Keratinocyte (primary cell): ENCODE measurements around the gene PPP1R7. TPM values are rescaled to one million over a fixed set of nuclear protein-coding genes. Genes with fewer than 3 reads are reported as not detected.

Experiments
- DNase-seq: peaks from one replicate; pipeline ENCODE4 v3.0.0-alpha.2; 2011; ENCODE audit warnings: low read depth, missing footprints, low spot score
- FAIRE-seq: peaks from 2 replicates; lab custom pipeline; 2011; peaks lifted over from hg19 to GRCh38; lab: Jason Lieb, UNC
- H2AFZ ChIP-seq: 2 replicates; pipeline ENCODE4 v1.6.0; 2012; ENCODE audit warnings: low read length, control low read depth, inconsistent platforms; ENCODE audit not compliant: control insufficient read depth
- H3K27ac ChIP-seq: 2 replicates; pipeline ENCODE4 v1.5.1; 2011; ENCODE audit warnings: low read length; ENCODE audit not compliant: control insufficient read depth, insufficient read depth
- H3K27me3 ChIP-seq: 3 replicates; pipeline ENCODE4 v1.6.0; 2011; ENCODE audit warnings: low read length; ENCODE audit not compliant: control insufficient read depth, insufficient read depth; ENCODE audit errors: extremely low read depth
- H3K36me3 ChIP-seq, 2 experiments: 2 replicates in 1 of 2; 3 replicates in 1 of 2; pipeline ENCODE4 v1.5.1; 2011; ENCODE audit warnings: low read length in 2 of 2, mild to moderate bottlenecking in 1 of 2; ENCODE audit not compliant: control insufficient read depth in 2 of 2, insufficient read depth in 2 of 2; ENCODE audit errors: extremely low read depth in 1 of 2
- H3K4me1 ChIP-seq: 3 replicates; pipeline ENCODE4 v1.5.1; 2011; ENCODE audit warnings: low read length; ENCODE audit not compliant: control insufficient read depth, insufficient read depth; ENCODE audit errors: extremely low read depth
- H3K4me2 ChIP-seq: 3 replicates; pipeline ENCODE4 v1.6.0; 2011; ENCODE audit warnings: low read depth, low read length; ENCODE audit not compliant: control insufficient read depth, insufficient read depth; ENCODE audit errors: extremely low read depth
- H3K4me3 ChIP-seq, 3 experiments: fragments of 200-600 bp in 1 of 3; sonication (generic) in 1 of 3; 2 replicates in 2 of 3; 3 replicates in 1 of 3; pipeline ENCODE4 v1.5.1; 2011 to 2016; ENCODE audit warnings: low read length in 3 of 3, mild to moderate bottlenecking in 3 of 3, control low read depth in 2 of 3, inconsistent platforms in 1 of 3, low read depth in 1 of 3, mixed read lengths in 1 of 3, mixed run types in 1 of 3, moderate library complexity in 1 of 3; ENCODE audit not compliant: control insufficient read depth in 2 of 3, insufficient read depth in 2 of 3; ENCODE audit errors: extremely low read depth in 1 of 3
- H3K79me2 ChIP-seq: 2 replicates; pipeline ENCODE4 v1.6.0; 2012; ENCODE audit warnings: low read length; ENCODE audit not compliant: control insufficient read depth, insufficient read depth
- H3K9ac ChIP-seq: 3 replicates; pipeline ENCODE4 v1.6.0; 2011; ENCODE audit warnings: low read length; ENCODE audit not compliant: control insufficient read depth, insufficient read depth; ENCODE audit errors: extremely low read depth
- H3K9me1 ChIP-seq: 3 replicates; pipeline ENCODE4 v1.6.0; 2011; ENCODE audit warnings: low read length; ENCODE audit not compliant: control insufficient read depth, insufficient read depth; ENCODE audit errors: extremely low read depth
- H3K9me3 ChIP-seq: 2 replicates; pipeline ENCODE4 v1.5.1; 2012; ENCODE audit warnings: low read depth, low read length; ENCODE audit not compliant: control insufficient read depth
- H4K20me1 ChIP-seq: 3 replicates; pipeline ENCODE4 v1.6.0; 2011; ENCODE audit warnings: low read length; ENCODE audit not compliant: control insufficient read depth, insufficient read depth; ENCODE audit errors: extremely low read depth
- CTCF ChIP-seq, 3 experiments: IDR thresholded peaks in 1 of 3; conservative IDR thresholded peaks in 1 of 3; optimal IDR thresholded peaks in 1 of 3; 2 replicates in 2 of 3; 3 replicates in 1 of 3; pipeline versions ENCODE3 to v1.5.1; 2011; ENCODE audit warnings: low read length in 3 of 3, mild to moderate bottlenecking in 3 of 3, moderate library complexity in 2 of 3, control low read depth in 1 of 3, inconsistent platforms in 1 of 3; ENCODE audit not compliant: insufficient read depth in 2 of 3; ENCODE audit errors: extremely low read depth in 1 of 3
- EZH2 ChIP-seq: IDR thresholded peaks from one replicate; pipeline ENCODE4 v1.6.1; 2012; ENCODE audit warnings: inconsistent platforms, mild to moderate bottlenecking, low read length, moderate library complexity
- dilution Hi-C: fragments of 300-500 bp; cut with MboI; formaldehyde crosslinking; loops from one replicate; pipeline ENCODE4 v1.7.0; 2020; ENCODE audit warnings: low sequenced_read_pairs; ENCODE audit not compliant: extremely low pct_ligation_motif_present
- polyA plus RNA-seq, 5 experiments: library from polyadenylated mRNA; depleted of rRNA in 3 of 5; stranded (reverse) in 3 of 5; stranded (forward) in 1 of 5; unstranded in 1 of 5; fragments of >200 nt; gene quantifications; 1 replicate in 1 of 5; 2 replicates in 3 of 5; 3 replicates in 1 of 5; pipeline versions ENCODE4 v1.2.1 to v1.2.3, GENCODE V29; 2011 to 2012; ENCODE audit warnings: missing spikeins in 2 of 5, low read depth in 1 of 5, low replicate concordance in 1 of 5

PPP1R7 gene
- polyA plus RNA-seq, 1 donor (not counting 4 experiments of a cell fraction or from before 2014, with no cell fraction given): 84.9 TPM

- H4K20me1 ChIP-seq: peaks cover 10% of the 10 kb centered on the region
- H3K4me1 ChIP-seq: no peaks in the 10 kb centered on the region
- H3K9me1 ChIP-seq: no peaks in the 10 kb centered on the region
- no peak overlapping the region for H3K4me2 ChIP-seq
- peaks cover 58% of the 10 kb centered on the region in 2 experiments for H3K36me3 ChIP-seq
- FAIRE-seq: no peak
- no peaks in the 10 kb centered on the region for H3K9me3 ChIP-seq
- TF ChIP-seq CTCF (optimal IDR thresholded peaks at IDR 0.05 in 1 of 3, IDR thresholded peaks at IDR 0.05 in 1 of 3, conservative IDR thresholded peaks at IDR 0.05 in 1 of 3; ENCODE audit: extremely low read depth in 1 of 3, insufficient read depth in 2 of 3, low read length in 3 of 3) (no peak), EZH2 (no peak)
- peaks cover 2% of the 10 kb centered on the region for H3K79me2 ChIP-seq
- no peak overlapping the region for H2AFZ ChIP-seq
- no peak overlapping the region for H3K9ac ChIP-seq
- no peak overlapping the region for H3K27ac ChIP-seq
- H3K4me3 ChIP-seq: no peak overlapping the region
- DNase-seq: no peak
- dilution Hi-C loops: no loop called here
- no peaks in the 10 kb centered on the region for H3K27me3 ChIP-seq
Measured at GRCh38 chr2:241229563-241230401, 79.5 kb downstream of the PPP1R7 start.

- Histone ChIP-seq H3K9me1 (no peaks in the 10 kb centered on the region), H3K9me3 (no peaks in the 10 kb centered on the region), H3K79me2 (peaks cover 2% of the 10 kb centered on the region), H3K27me3 (no peaks in the 10 kb centered on the region), H3K4me1 (no peaks in the 10 kb centered on the region), H3K4me3 (no peak overlapping the region), H2AFZ (no peak overlapping the region), H3K36me3 (peaks cover 63 to 64% of the 10 kb centered on the region in 2 experiments), H3K27ac (no peak overlapping the region), H3K9ac (no peak overlapping the region), H4K20me1 (peaks cover 10% of the 10 kb centered on the region), H3K4me2 (no peak overlapping the region)
- FAIRE-seq (no peak), DNase-seq (no peak)
- TF ChIP-seq CTCF (optimal IDR thresholded peaks at IDR 0.05 in 1 of 3, IDR thresholded peaks at IDR 0.05 in 1 of 3, conservative IDR thresholded peaks at IDR 0.05 in 1 of 3; ENCODE audit: extremely low read depth in 1 of 3, insufficient read depth in 2 of 3, low read length in 3 of 3) (no peak), EZH2 (no peak)
- dilution Hi-C loops: no loop called here
Measured at GRCh38 chr2:241230435-241230834, 80.2 kb downstream of the PPP1R7 start.
